ENCODE data around the gene TBC1D3D. TPM values are rescaled to one million over a fixed set of nuclear protein-coding genes. Genes with fewer than 3 reads are reported as not detected.
"Not testable (repeated sequence)": the region's sequence is repeated elsewhere in the genome, so short reads cannot be mapped to it uniquely, and the experiment has no call there.

TBC1D3D gene
- total RNA-seq: 1 to 10 TPM in 1 of 3 donors, under 1 TPM in 2; 0.51 to 2.7 (median 0.84) TPM
- long read RNA-seq, donor 1: 0 reads
- long read RNA-seq, donor 2: 0 reads

DNA sequence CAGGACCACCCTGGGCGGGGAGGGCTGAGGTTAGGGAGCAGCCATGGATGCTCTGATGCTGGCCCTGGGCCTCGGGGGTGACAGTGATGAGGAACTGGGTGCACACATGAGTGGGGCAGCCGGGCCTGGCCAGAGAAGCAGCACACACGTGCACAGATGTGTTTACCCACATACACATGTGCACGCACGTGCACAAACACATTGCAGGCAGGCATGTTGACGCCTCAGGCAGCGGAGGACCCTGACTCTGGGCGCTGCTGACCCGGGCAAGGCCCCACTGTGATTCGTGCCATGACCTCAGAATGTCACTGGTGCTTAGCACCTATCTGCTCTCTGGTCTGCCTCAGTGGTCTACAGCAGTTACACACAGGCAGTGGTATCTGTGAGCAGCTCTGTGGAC lies at the start of gene TBC1D3D:
Gene TBC1D3D, plus strand, starts transcription at position 301 of the 400 bp plus-strand sequence. CDS start 1,585 bp downstream, outside the sequence.
- not testable (repeated sequence) for H3K4me1 ChIP-seq (ENCODE audit: low read depth); ATAC-seq

DNA sequence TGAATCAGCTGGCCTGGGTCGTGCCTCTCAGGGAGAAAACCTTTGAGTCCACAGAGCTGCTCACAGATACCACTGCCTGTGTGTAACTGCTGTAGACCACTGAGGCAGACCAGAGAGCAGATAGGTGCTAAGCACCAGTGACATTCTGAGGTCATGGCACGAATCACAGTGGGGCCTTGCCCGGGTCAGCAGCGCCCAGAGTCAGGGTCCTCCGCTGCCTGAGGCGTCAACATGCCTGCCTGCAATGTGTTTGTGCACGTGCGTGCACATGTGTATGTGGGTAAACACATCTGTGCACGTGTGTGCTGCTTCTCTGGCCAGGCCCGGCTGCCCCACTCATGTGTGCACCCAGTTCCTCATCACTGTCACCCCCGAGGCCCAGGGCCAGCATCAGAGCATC lies 14.8 kb upstream of the TBC1D3D start, which contains the start of gene TBC1D3L:
Gene TBC1D3L, minus strand, starts transcription at position 101 of the 400 bp plus-strand sequence. CDS start 1,540 bp downstream, outside the sequence.
- ATAC-seq; H3K9me3 ChIP-seq; H3K4me3 ChIP-seq; H3K4me1 ChIP-seq (ENCODE audit: low read depth); intact Hi-C loops (cut with DNase I, micrococcal nuclease); DNase-seq; H3K36me3 ChIP-seq (ENCODE audit: low read depth): not testable (repeated sequence)

More for the DNA sequence above, at the start of gene TBC1D3D:
- H3K9me3 ChIP-seq; DNase-seq; H3K4me3 ChIP-seq; intact Hi-C loops (cut with DNase I, micrococcal nuclease); H3K36me3 ChIP-seq (ENCODE audit: low read depth): not testable (repeated sequence)

Other genes starting within 250 kb of the TBC1D3D start
- not detected for gene TBC1D3K, start 79.6 kb upstream of the TBC1D3D start, total RNA-seq
- gene TBC1D3L, start 14.9 kb upstream of the TBC1D3D start, total RNA-seq: 10 to 100 TPM in 2 of 3 donors, 1 to 10 TPM in 1; 7.0 to 14.1 (median 13.0) TPM
- 10 to 100 TPM in 1 of 3 donors, 1 to 10 TPM in 1, not detected in 1; 2.3 to 11.3 TPM for gene TBC1D3C, start 64.7 kb downstream of the TBC1D3D start, total RNA-seq
- not detected for gene TBC1D3E, start 124.0 kb downstream of the TBC1D3D start, total RNA-seq
- gene TBC1D3, start 188.6 kb downstream of the TBC1D3D start, total RNA-seq: not detected